ENCODE measurements around the gene ZACN.

The ZACN gene

GRCh38 chr17:76049239-76049638, 29.7 kb upstream of the ZACN start:
- DNase-seq (ENCODE audit: low spot score), result no peak
- no peak overlapping the region for H3K27ac ChIP-seq
- no peak for TF ChIP-seq CTCF (IDR thresholded peaks at IDR 0.05)
- no peak overlapping the region for H3K4me3 ChIP-seq

- Histone ChIP-seq H3K27ac (no peak overlapping the region), H3K4me3 (no peak overlapping the region)
- TF ChIP-seq CTCF (IDR thresholded peaks at IDR 0.05), result no peak
Measured at GRCh38 chr17:76049836-76050537, 29.0 kb upstream of the ZACN start.

GRCh38 chr17:76050538-76051467, 28.2 kb upstream of the ZACN start:
- no peak for DNase-seq (ENCODE audit: low spot score)
- Histone ChIP-seq H3K4me3 (no peak overlapping the region), H3K27ac (no peak overlapping the region)
- no peak for TF ChIP-seq CTCF (IDR thresholded peaks at IDR 0.05)

More at GRCh38 chr17:76049836-76050537, 29.0 kb upstream of the ZACN start:
- DNase-seq (ENCODE audit: low spot score), result no peak

- H3K4me3 ChIP-seq, result no peak overlapping the region
- TF ChIP-seq CTCF (IDR thresholded peaks at IDR 0.05), result no peak
- H3K27ac ChIP-seq, result no peak overlapping the region
- DNase-seq (ENCODE audit: low spot score), result no peak
Measured at GRCh38 chr17:76051561-76051960, 27.4 kb upstream of the ZACN start.

- DNase-seq (ENCODE audit: low spot score), result no peak
- no peak for TF ChIP-seq CTCF (IDR thresholded peaks at IDR 0.05)
- no peak overlapping the region for H3K27ac ChIP-seq
- no peak overlapping the region for H3K4me3 ChIP-seq
Measured at GRCh38 chr17:76053246-76054111, 25.5 kb upstream of the ZACN start.

- H3K27ac ChIP-seq, result no peak overlapping the region
- DNase-seq (ENCODE audit: low spot score), result no peak
- no peak for TF ChIP-seq CTCF (IDR thresholded peaks at IDR 0.05)
- no peak overlapping the region for H3K4me3 ChIP-seq
Measured at GRCh38 chr17:76054112-76054476, 24.9 kb upstream of the ZACN start.
